H1 (cell line): ENCODE measurements around the gene GSTM2. TPM values are rescaled to one million over a fixed set of nuclear protein-coding genes. Genes with fewer than 3 reads are reported as not detected.

ENCODE experiments used
- CHD1 ChIP-seq: IDR thresholded peaks from 2 replicates; pipeline ENCODE4 v1.6.1; 2012; ENCODE audit warnings: low read depth, low read length, improper control_type of control experiment
- KDM1A ChIP-seq: fragments of 200-600, 300-600 bp; sonication (generic); IDR thresholded peaks from 2 replicates; pipeline ENCODE4 v1.7.1; 2016; ENCODE audit warnings: mild to moderate bottlenecking, low read length, borderline replicate concordance
- ZNF274 ChIP-seq: IDR thresholded peaks from 2 replicates; pipeline ENCODE4 v1.7.0; 2012; ENCODE audit warnings: low read length, borderline replicate concordance; ENCODE audit errors: extremely low read depth
- polyA plus RNA-seq, 7 experiments: library from polyadenylated mRNA; depleted of rRNA in 3 of 7; stranded (reverse) in 5 of 7; unstranded in 2 of 7; fragments of >200 nt in 5 of 7; fragments of 200-250 nt in 2 of 7; gene quantifications; 1 replicate in 5 of 7; 2 replicates in 1 of 7; 4 replicates in 1 of 7; pipeline versions ENCODE4 v1.2.1 to v1.2.3, GENCODE V29; 2011 to 2013; ENCODE audit warnings: missing spikeins in 2 of 7, mixed read lengths in 2 of 7
- total RNA-seq: library from RNA; stranded (reverse); fragmentation: NEBNext Ultra II Directional; extraction: Animal tissue kit (Norgen Biotek cat#: 25700); gene quantifications from 2 replicates; pipeline ENCODE4 v1.2.1, GENCODE V29; 2021
- TF ChIP-seq, protein P1 (sequence below): fragments of 300-600 bp; sonication (generic); IDR thresholded peaks from 2 replicates; pipeline ENCODE4 v1.7.1; 2012; ENCODE audit warnings: low read length, moderate library complexity, mild to moderate bottlenecking, inconsistent platforms; ENCODE audit not compliant: insufficient replicate concordance

Gene GSTM2
- total and polyA plus RNA-seq, 2 of the 8 experiments (the other 6 are each of a cell fraction or from before 2014, with no cell fraction given), result 9.6 to 23.1 TPM

- TF ChIP-seq, protein P1, sequence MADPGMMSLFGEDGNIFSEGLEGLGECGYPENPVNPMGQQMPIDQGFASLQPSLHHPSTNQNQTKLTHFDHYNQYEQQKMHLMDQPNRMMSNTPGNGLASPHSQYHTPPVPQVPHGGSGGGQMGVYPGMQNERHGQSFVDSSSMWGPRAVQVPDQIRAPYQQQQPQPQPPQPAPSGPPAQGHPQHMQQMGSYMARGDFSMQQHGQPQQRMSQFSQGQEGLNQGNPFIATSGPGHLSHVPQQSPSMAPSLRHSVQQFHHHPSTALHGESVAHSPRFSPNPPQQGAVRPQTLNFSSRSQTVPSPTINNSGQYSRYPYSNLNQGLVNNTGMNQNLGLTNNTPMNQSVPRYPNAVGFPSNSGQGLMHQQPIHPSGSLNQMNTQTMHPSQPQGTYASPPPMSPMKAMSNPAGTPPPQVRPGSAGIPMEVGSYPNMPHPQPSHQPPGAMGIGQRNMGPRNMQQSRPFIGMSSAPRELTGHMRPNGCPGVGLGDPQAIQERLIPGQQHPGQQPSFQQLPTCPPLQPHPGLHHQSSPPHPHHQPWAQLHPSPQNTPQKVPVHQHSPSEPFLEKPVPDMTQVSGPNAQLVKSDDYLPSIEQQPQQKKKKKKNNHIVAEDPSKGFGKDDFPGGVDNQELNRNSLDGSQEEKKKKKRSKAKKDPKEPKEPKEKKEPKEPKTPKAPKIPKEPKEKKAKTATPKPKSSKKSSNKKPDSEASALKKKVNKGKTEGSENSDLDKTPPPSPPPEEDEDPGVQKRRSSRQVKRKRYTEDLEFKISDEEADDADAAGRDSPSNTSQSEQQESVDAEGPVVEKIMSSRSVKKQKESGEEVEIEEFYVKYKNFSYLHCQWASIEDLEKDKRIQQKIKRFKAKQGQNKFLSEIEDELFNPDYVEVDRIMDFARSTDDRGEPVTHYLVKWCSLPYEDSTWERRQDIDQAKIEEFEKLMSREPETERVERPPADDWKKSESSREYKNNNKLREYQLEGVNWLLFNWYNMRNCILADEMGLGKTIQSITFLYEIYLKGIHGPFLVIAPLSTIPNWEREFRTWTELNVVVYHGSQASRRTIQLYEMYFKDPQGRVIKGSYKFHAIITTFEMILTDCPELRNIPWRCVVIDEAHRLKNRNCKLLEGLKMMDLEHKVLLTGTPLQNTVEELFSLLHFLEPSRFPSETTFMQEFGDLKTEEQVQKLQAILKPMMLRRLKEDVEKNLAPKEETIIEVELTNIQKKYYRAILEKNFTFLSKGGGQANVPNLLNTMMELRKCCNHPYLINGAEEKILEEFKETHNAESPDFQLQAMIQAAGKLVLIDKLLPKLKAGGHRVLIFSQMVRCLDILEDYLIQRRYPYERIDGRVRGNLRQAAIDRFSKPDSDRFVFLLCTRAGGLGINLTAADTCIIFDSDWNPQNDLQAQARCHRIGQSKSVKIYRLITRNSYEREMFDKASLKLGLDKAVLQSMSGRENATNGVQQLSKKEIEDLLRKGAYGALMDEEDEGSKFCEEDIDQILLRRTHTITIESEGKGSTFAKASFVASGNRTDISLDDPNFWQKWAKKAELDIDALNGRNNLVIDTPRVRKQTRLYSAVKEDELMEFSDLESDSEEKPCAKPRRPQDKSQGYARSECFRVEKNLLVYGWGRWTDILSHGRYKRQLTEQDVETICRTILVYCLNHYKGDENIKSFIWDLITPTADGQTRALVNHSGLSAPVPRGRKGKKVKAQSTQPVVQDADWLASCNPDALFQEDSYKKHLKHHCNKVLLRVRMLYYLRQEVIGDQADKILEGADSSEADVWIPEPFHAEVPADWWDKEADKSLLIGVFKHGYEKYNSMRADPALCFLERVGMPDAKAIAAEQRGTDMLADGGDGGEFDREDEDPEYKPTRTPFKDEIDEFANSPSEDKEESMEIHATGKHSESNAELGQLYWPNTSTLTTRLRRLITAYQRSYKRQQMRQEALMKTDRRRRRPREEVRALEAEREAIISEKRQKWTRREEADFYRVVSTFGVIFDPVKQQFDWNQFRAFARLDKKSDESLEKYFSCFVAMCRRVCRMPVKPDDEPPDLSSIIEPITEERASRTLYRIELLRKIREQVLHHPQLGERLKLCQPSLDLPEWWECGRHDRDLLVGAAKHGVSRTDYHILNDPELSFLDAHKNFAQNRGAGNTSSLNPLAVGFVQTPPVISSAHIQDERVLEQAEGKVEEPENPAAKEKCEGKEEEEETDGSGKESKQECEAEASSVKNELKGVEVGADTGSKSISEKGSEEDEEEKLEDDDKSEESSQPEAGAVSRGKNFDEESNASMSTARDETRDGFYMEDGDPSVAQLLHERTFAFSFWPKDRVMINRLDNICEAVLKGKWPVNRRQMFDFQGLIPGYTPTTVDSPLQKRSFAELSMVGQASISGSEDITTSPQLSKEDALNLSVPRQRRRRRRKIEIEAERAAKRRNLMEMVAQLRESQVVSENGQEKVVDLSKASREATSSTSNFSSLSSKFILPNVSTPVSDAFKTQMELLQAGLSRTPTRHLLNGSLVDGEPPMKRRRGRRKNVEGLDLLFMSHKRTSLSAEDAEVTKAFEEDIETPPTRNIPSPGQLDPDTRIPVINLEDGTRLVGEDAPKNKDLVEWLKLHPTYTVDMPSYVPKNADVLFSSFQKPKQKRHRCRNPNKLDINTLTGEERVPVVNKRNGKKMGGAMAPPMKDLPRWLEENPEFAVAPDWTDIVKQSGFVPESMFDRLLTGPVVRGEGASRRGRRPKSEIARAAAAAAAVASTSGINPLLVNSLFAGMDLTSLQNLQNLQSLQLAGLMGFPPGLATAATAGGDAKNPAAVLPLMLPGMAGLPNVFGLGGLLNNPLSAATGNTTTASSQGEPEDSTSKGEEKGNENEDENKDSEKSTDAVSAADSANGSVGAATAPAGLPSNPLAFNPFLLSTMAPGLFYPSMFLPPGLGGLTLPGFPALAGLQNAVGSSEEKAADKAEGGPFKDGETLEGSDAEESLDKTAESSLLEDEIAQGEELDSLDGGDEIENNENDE, result no peak
- TF ChIP-seq KDM1A (no peak), ZNF274 (no peak), CHD1 (no peak)
Observed at GRCh38 chr1:109621379-109622136, 46.3 kb upstream of the GSTM2 start (continued).
